Aorta (tissue), 5 donors: ENCODE measurements around the gene CSNK1A1. TPM values are rescaled to one million over a fixed set of nuclear protein-coding genes. Genes with fewer than 3 reads are reported as not detected.
"Not testable (repeated sequence)": the region's sequence is repeated elsewhere in the genome, so short reads cannot be mapped to it uniquely, and the experiment has no call there.

Source experiments
- ATAC-seq: fragments of 200-7000 bp; cut with Tn5 transposase; one replicate; pipeline ENCODE4 v1.9.1; 2022; ENCODE audit warnings: moderate library complexity; ENCODE audit not compliant: low FRiP score
- DNase-seq, 2 donors: peaks; one replicate each; pipeline ENCODE4 v3.0.0-alpha.2; 2020
- H3K27ac ChIP-seq, 2 donors: one replicate each; pipeline ENCODE4 v1.5.1; 2013; ENCODE audit warnings: low read length in 2 of 2, mild to moderate bottlenecking in 2 of 2, moderate library complexity in 2 of 2, control low read depth in 1 of 2, inconsistent platforms in 1 of 2, low read depth in 1 of 2
- H3K27me3 ChIP-seq, 2 donors: one replicate each; pipeline ENCODE4 v1.6.1; 2013; ENCODE audit warnings: control low read depth in 1 of 2, low read length in 1 of 2, mild to moderate bottlenecking in 1 of 2, moderate library complexity in 1 of 2; ENCODE audit not compliant: insufficient read depth in 2 of 2, control insufficient read depth in 1 of 2
- H3K36me3 ChIP-seq, 2 donors: one replicate each; pipeline ENCODE4 v1.6.1; 2013; ENCODE audit warnings: control low read depth in 1 of 2, low read length in 1 of 2, mild to moderate bottlenecking in 1 of 2; ENCODE audit not compliant: insufficient read depth in 2 of 2, control insufficient read depth in 1 of 2
- H3K4me1 ChIP-seq, 2 donors: one replicate each; pipeline ENCODE4 v1.6.1; 2013; ENCODE audit warnings: low read length in 2 of 2, control low read depth in 1 of 2, mild to moderate bottlenecking in 1 of 2, moderate library complexity in 1 of 2; ENCODE audit not compliant: insufficient read depth in 2 of 2, control insufficient read depth in 1 of 2
- H3K4me3 ChIP-seq, 2 donors: one replicate each; pipeline ENCODE4 v1.5.1; 2013; ENCODE audit warnings: low read length in 2 of 2, control low read depth in 1 of 2, mild to moderate bottlenecking in 1 of 2
- H3K9me3 ChIP-seq: one replicate; pipeline ENCODE4 v1.6.1; 2013; ENCODE audit warnings: mild to moderate bottlenecking, low read length; ENCODE audit not compliant: control insufficient read depth
- WGBS, 2 donors: extraction: QIAGEN DNeasy Blood & Tissue Kit; methylation state at CpG; one replicate each; pipeline ENCODE4 v1.1.7; 2013; 5-methylcytosine and 5-hydroxymethylcytosine counted together
- intact Hi-C, 2 donors: fragments of 100-400 bp; cut with DNase I; formaldehyde crosslinking; loops; one replicate each; pipeline versions ENCODE4 v1.14.2 to v1.15.0; 2022
- polyA plus RNA-seq, 2 donors: library from polyadenylated mRNA; stranded (reverse); fragments of 200-250 nt; gene quantifications; one replicate each; pipeline ENCODE4 v1.2.3, GENCODE V29; 2013
- total RNA-seq, 2 donors: library from RNA; stranded (reverse); fragmentation: NEBNext Ultra II Directional; extraction: Animal tissue kit (Norgen Biotek cat#: 25700); gene quantifications; one replicate each; pipeline ENCODE4 v1.2.1, GENCODE V29; 2021
- donor health status: healthy with polysubstance abuse.
- donor health status: Bipolar disorder and iron deficiency.
- donor health status: DM: no; HTN: no; CAD: no.
- donor health status: DM: no; HTN: no; CAD: no.
- donor health status: DM: yes; HTN: yes; CAD: no.

The CSNK1A1 gene
- total and polyA plus RNA-seq, 4 donors: 100 to 242 (median 164) TPM

- WGBS, 2 donors: 45% methylated on average over 15 of the region's 15 CpGs
- H3K27me3 ChIP-seq, H3K9me3 ChIP-seq, H3K4me3 ChIP-seq, DNase-seq, H3K27ac ChIP-seq, H3K4me1 ChIP-seq, H3K36me3 ChIP-seq: not testable (repeated sequence)
- intact Hi-C loops: loop anchor here (1.0 to 10.0 kb wide), 5 partner anchors 123 to 422 kb away; partner anchors contain the start of gene ABLIM3 (in 1 of the 2)
- ATAC-seq: peak; percentile 84
Observed at GRCh38 chr5:149564542-149565140, 13.4 kb upstream of the CSNK1A1 start.

- 6 to 9% methylated on average over 2 of the region's 2 CpGs for WGBS, 2 donors
- Histone ChIP-seq H3K9me3 (no peaks in the 10 kb centered on the region), H3K4me3 (no peak overlapping the region), H3K36me3 (no peaks in the 10 kb centered on the region), H3K4me1 (no peaks in the 10 kb centered on the region), H3K27me3 (no peaks in the 10 kb centered on the region), H3K27ac (peak overlapping the region; percentile 46 to 95)
- no peak for DNase-seq
- intact Hi-C loops: loop anchor here (2.0 to 10.0 kb wide), 3 partner anchors 119 to 249 kb away; no protein-coding TSS in a partner anchor
- no peak for ATAC-seq
Observed at GRCh38 chr5:149563466-149563865, 12.2 kb upstream of the CSNK1A1 start.

- intact Hi-C loops: loop anchor here (2.0 to 10.0 kb wide), 3 partner anchors 117 to 247 kb away; no protein-coding TSS in a partner anchor
- no peak overlapping the region for H3K4me3 ChIP-seq
Observed at GRCh38 chr5:149561848-149562247, 10.6 kb upstream of the CSNK1A1 start.

GRCh38 chr5:149559706-149560105 lies 8.5 kb upstream of the CSNK1A1 start:
- 90 to 93% methylated on average over 2 of the region's 2 CpGs for WGBS, 2 donors
- no peaks in the 10 kb centered on the region for H3K27me3 ChIP-seq
- no peaks in the 10 kb centered on the region for H3K36me3 ChIP-seq
- no peaks in the 10 kb centered on the region for H3K4me1 ChIP-seq
- H3K4me3 ChIP-seq: no peak overlapping the region
- ATAC-seq (no peak), DNase-seq (no peak)
- no peaks in the 10 kb centered on the region for H3K9me3 ChIP-seq
- intact Hi-C loops: loop anchor here (5.0 to 10.0 kb wide), 2 partner anchors 192 to 245 kb away; no protein-coding TSS in a partner anchor
- no peak overlapping the region for H3K27ac ChIP-seq

More at GRCh38 chr5:149561848-149562247, 10.6 kb upstream of the CSNK1A1 start:
- Histone ChIP-seq H3K4me1 (no peaks in the 10 kb centered on the region), H3K36me3 (no peaks in the 10 kb centered on the region), H3K27ac (peak overlapping the region in 1 of 2 donors; percentile 91), H3K9me3 (no peaks in the 10 kb centered on the region), H3K27me3 (no peaks in the 10 kb centered on the region)
- 14% methylated on average over 2 of the region's 2 CpGs for WGBS, 2 donors
- ATAC-seq (peak; percentile 89), DNase-seq (no peak)

- intact Hi-C loops: loop anchor here in 1 of 2 donors (5.0 kb wide), 1 partner anchor 105 kb away; no protein-coding TSS in a partner anchor
- Histone ChIP-seq H3K36me3 (no peaks in the 10 kb centered on the region), H3K27me3 (no peaks in the 10 kb centered on the region), H3K4me1 (no peaks in the 10 kb centered on the region), H3K9me3 (no peaks in the 10 kb centered on the region), H3K4me3 (no peak overlapping the region), H3K27ac (no peak overlapping the region)
- WGBS, 2 donors: 84 to 89% methylated on average over 18 of the region's 18 CpGs
- ATAC-seq (no peak), DNase-seq (no peak)
Observed at GRCh38 chr5:149552553-149553160, 1.4 kb upstream of the CSNK1A1 start.

GRCh38 chr5:149552038-149552494 lies 827 bp upstream of the CSNK1A1 start:
- no peaks in the 10 kb centered on the region for H3K27me3 ChIP-seq
- 25 to 29% methylated on average over 6 of the region's 6 CpGs for WGBS, 2 donors
- ATAC-seq (no peak), DNase-seq (no peak)
- no peaks in the 10 kb centered on the region for H3K36me3 ChIP-seq
- no peaks in the 10 kb centered on the region for H3K9me3 ChIP-seq
- no peaks in the 10 kb centered on the region for H3K4me1 ChIP-seq
- H3K4me3 ChIP-seq: peak overlapping the region; percentile 32 to 70
- H3K27ac ChIP-seq: peak overlapping the region; percentile 37 to 95
- intact Hi-C loops: loop anchor here in 1 of 2 donors (5.0 kb wide), 1 partner anchor 105 kb away; no protein-coding TSS in a partner anchor

- peak; percentile 31 for ATAC-seq
- Histone ChIP-seq H3K9me3 (no peaks in the 10 kb centered on the region), H3K27me3 (no peaks in the 10 kb centered on the region), H3K36me3 (no peaks in the 10 kb centered on the region), H3K4me3 (peak overlapping the region; percentile 78 to 90), H3K4me1 (no peaks in the 10 kb centered on the region), H3K27ac (peak overlapping the region; percentile 84 to 94)
- WGBS, 2 donors: 0 to 1% methylated on average over 40 of the region's 40 CpGs
- intact Hi-C loops: loop anchor here in 1 of 2 donors (5.0 kb wide), 1 partner anchor 103 kb away; no protein-coding TSS in a partner anchor
- DNase-seq: peak in 1 of 2 donors; percentile 62
Observed at GRCh38 chr5:149550594-149551226, 529 bp downstream of the CSNK1A1 start.

GRCh38 chr5:149550268-149550583 lies 1.0 kb downstream of the CSNK1A1 start:
- intact Hi-C loops: loop anchor here in 1 of 2 donors (5.0 kb wide), 1 partner anchor 103 kb away; no protein-coding TSS in a partner anchor
- Histone ChIP-seq H3K36me3 (no peaks in the 10 kb centered on the region), H3K4me1 (no peaks in the 10 kb centered on the region), H3K27ac (peak overlapping the region; percentile 84 to 94), H3K4me3 (peak overlapping the region; percentile 78 to 90), H3K27me3 (no peaks in the 10 kb centered on the region), H3K9me3 (no peaks in the 10 kb centered on the region)
- ATAC-seq: no peak
- WGBS, 2 donors: 0% methylated on average over 12 of the region's 12 CpGs
- DNase-seq: no peak
